ENCODE data around the gene USP46. TPM values are rescaled to one million over a fixed set of nuclear protein-coding genes. Genes with fewer than 3 reads are reported as not detected.

Gene USP46
- total RNA-seq, 1 donor from 2014 or later: 15.4 TPM

DNA sequence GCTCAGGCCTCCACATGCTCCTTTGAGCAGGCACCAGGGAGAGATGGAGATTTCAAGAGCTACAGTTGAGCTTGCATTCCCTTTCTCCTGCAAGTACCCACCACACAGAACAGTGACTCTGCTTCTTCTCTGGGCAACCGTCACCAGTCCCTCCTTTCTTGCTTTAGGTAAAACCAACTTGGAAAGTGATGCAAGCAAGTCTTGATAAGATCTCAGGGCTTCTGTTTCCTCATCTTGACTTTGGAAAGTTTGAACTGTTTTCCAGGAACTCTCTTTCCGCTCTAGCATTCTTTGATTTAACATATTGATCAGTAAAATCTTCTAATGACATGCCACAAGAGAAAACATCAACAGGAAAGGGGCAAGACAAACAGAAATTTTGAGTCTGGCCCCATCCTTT, 73.7 kb downstream of the USP46 start:
- Histone ChIP-seq H3K4me1 (no peaks in the 10 kb centered on the region), H3K4me3 (no peak overlapping the region), H3K27me3 (no peaks in the 10 kb centered on the region), H3K27ac (no peak overlapping the region), H3K36me3 (no peaks in the 10 kb centered on the region), H3K9me3 (no peaks in the 10 kb centered on the region)
- intact Hi-C loops (cut with DNase I): no loop called here
- no peak for ATAC-seq
- no peak for TF ChIP-seq CTCF (IDR thresholded peaks at IDR 0.05)
- no peak for DNase-seq

DNA sequence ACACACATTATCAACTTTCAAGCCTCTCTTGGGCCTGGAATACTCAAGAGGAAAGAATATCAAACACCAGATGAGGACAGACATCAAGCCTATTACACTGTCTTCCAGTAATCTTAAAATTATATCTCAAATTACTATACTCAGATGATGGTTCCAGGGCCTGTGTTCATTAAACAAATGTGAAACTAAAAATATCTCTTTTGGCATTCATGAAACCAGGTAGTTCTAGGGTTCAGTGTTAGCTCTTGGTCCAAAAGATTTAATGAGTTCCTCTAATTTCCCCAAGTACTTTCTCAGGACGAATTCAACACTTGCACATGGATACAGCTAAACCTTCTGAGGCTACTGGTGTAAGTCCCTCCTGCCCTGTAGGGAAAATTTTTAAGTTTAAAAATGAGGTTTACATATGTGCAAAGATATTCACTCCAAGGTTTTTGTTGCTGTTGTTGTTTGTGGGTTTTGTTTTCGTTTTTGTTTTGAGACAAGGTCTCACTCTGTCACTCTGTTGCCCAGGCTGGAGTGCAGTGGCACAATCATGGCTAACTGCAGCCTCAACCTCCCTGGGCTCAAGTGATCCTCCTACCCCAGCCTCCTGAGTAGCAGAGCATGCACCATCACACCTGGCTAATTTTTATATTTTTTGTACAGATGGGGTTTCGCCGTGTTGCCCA, 79.4 kb downstream of the USP46 start:
- intact Hi-C loops (cut with DNase I): no loop called here
- DNase-seq (no peak), ATAC-seq (no peak)
- no peak overlapping the region for H3K27ac ChIP-seq
- H3K27me3 ChIP-seq: no peaks in the 10 kb centered on the region
- H3K9me3 ChIP-seq: no peaks in the 10 kb centered on the region
- no peak for TF ChIP-seq CTCF (IDR thresholded peaks at IDR 0.05)
- no peaks in the 10 kb centered on the region for H3K36me3 ChIP-seq
- H3K4me1 ChIP-seq: no peaks in the 10 kb centered on the region
- no peak overlapping the region for H3K4me3 ChIP-seq

- H3K4me1 ChIP-seq: no peaks in the 10 kb centered on the region
These were observed 80.2 kb downstream of the USP46 start for GRCh38 chr4:52578951-52579350.

DNA sequence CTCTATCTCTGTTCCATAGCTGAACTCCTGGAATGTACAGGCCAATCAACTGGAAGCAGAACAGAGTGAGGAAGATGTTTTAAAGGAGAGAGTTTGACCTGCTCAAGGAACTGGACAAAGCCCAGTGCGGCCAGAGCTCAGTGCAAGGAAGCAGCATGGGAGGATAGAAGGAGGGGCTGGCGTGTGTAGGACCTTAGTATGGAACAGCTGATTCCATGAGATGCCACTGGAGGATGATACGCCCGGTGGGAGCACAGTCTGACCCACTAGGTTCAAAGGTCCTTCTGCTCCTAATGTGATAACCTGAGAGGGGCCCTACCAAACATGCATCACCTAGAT, 81.5 kb downstream of the USP46 start:
- intact Hi-C loops (cut with DNase I): no loop called here
- Histone ChIP-seq H3K4me1 (no peaks in the 10 kb centered on the region), H3K36me3 (no peaks in the 10 kb centered on the region), H3K9me3 (no peaks in the 10 kb centered on the region), H3K27ac (no peak overlapping the region), H3K27me3 (no peaks in the 10 kb centered on the region), H3K4me3 (no peak overlapping the region)
- DNase-seq: no peak
- TF ChIP-seq CTCF (IDR thresholded peaks at IDR 0.05): no peak
- ATAC-seq: no peak

More at GRCh38 chr4:52578951-52579350, 80.2 kb downstream of the USP46 start:
- no peaks in the 10 kb centered on the region for H3K9me3 ChIP-seq
- H3K27ac ChIP-seq: no peak overlapping the region
- no peak for DNase-seq
- no peak for ATAC-seq
- no peak overlapping the region for H3K4me3 ChIP-seq
- TF ChIP-seq CTCF (IDR thresholded peaks at IDR 0.05): no peak
- H3K36me3 ChIP-seq: no peaks in the 10 kb centered on the region
- intact Hi-C loops (cut with DNase I): no loop called here
- H3K27me3 ChIP-seq: no peaks in the 10 kb centered on the region

DNA sequence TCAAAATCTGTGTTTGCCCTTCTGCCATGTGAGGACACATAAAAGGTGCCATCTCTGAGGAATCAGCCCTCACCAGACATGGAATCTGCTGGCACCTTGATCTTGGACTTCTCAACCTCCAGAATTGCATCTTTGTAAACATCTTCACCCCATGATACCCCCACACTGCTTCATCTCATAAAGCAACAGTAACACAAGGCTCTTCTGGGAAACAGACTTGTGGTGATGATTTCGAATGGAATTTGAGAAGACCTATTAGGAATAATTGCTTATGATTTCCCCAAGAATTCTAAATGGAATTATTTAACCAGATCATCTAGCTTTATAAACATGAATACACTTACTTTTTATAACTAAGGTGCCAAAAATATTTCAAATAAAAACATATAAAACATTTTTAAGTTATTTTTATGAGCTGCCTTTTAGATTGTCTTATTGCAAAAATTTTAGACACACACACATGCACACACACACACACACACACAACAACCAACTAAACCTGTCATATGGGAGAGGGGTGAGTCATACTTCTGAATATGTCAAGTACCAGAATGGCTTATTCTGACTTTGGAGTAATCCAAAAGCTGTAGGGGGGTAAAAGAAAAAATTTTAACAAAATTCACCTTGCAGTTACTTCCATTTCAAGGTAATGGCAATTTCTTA, 82.0 kb downstream of the USP46 start:
- H3K27ac ChIP-seq: no peak overlapping the region
- intact Hi-C loops (cut with DNase I): no loop called here
- no peaks in the 10 kb centered on the region for H3K4me1 ChIP-seq
- H3K4me3 ChIP-seq: no peak overlapping the region
- no peaks in the 10 kb centered on the region for H3K36me3 ChIP-seq
- peak; percentile 54 for ATAC-seq
- no peak for TF ChIP-seq CTCF (IDR thresholded peaks at IDR 0.05)
- H3K9me3 ChIP-seq: no peaks in the 10 kb centered on the region
- H3K27me3 ChIP-seq: no peaks in the 10 kb centered on the region
- DNase-seq: no peak
